ENCODE results near the gene UPK1A. TPM values are rescaled to one million over a fixed set of nuclear protein-coding genes. Genes with fewer than 3 reads are reported as not detected.

UPK1A gene
- total and polyA plus RNA-seq, 4 donors, result 0.03 TPM; not detected in 3

DNA sequence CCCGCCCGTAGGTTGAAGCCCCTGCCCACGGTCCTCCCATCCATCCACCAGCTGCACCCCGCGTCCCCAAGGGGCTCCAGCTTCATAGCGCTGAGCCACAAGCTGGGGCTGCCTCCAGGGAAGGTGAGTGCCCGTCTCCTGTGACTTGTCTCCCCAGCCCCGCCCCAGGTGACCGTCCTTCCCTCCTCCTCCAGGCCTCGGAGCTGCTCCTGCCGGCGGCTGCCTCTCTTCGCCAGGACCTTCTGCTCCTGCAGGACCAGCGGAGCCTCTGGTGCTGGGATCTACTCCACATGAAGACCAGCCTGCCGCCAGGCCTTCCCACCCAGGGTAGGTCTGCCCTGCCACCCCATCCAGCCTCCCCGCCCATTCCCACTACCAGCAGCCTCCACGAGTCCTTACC is 46.3 kb upstream of the UPK1A start:
- Histone ChIP-seq H3K36me3 (ENCODE audit: control insufficient read depth in 4 of 4, insufficient read depth in 4 of 4, low read length in 4 of 4) (peaks cover 0 to 19% (median 11%) of the 10 kb centered on the region in 4 donors), H3K27ac (ENCODE audit: low read depth in 1 of 2, low read length in 1 of 2) (no peak overlapping the region), H3K9me3 (ENCODE audit: control insufficient read depth in 4 of 4, insufficient read depth in 3 of 4, low read length in 3 of 4) (no peaks in the 10 kb centered on the region), H3K4me3 (no peak overlapping the region), H3K27me3 (ENCODE audit: control insufficient read depth in 3 of 3, insufficient read depth in 3 of 3, low read length in 2 of 3) (no peaks in the 10 kb centered on the region), H3K4me1 (ENCODE audit: control insufficient read depth in 5 of 5, insufficient read depth in 5 of 5, low read length in 5 of 5) (no peaks in the 10 kb centered on the region), H3K9ac (ENCODE audit: insufficient read depth in 1 of 2, low read length in 2 of 2) (no peak overlapping the region)
- DNase-seq (no peak), ATAC-seq (ENCODE audit: insufficient read depth, low FRiP score) (no peak)
- 94 to 95% methylated on average over 17 of the region's 17 CpGs for WGBS, 2 donors
- no peak for TF ChIP-seq CTCF (IDR thresholded peaks at IDR 0.05; ENCODE audit: control extremely low read depth, extremely low read depth)

GRCh38 chr19:35621708-35622107 is 44.6 kb upstream of the UPK1A start:
- DNase-seq, result no peak
- 96 to 97% methylated on average over 9 of the region's 9 CpGs for WGBS, 2 donors
- no peak for ATAC-seq (ENCODE audit: insufficient read depth, low FRiP score)
- H3K27me3 ChIP-seq (ENCODE audit: control insufficient read depth in 3 of 3, insufficient read depth in 3 of 3, low read length in 2 of 3), result no peaks in the 10 kb centered on the region
- H3K9me3 ChIP-seq (ENCODE audit: control insufficient read depth in 4 of 4, insufficient read depth in 3 of 4, low read length in 3 of 4), result no peaks in the 10 kb centered on the region
- H3K27ac ChIP-seq (ENCODE audit: low read depth in 1 of 2, low read length in 1 of 2), result no peak overlapping the region
- no peak for TF ChIP-seq CTCF (IDR thresholded peaks at IDR 0.05; ENCODE audit: control extremely low read depth, extremely low read depth)
- H3K9ac ChIP-seq (ENCODE audit: insufficient read depth in 1 of 2, low read length in 2 of 2), result no peak overlapping the region
- peaks cover 0 to 16% (median 5%) of the 10 kb centered on the region in 4 donors for H3K36me3 ChIP-seq (ENCODE audit: control insufficient read depth in 4 of 4, insufficient read depth in 4 of 4, low read length in 4 of 4)
- no peak overlapping the region for H3K4me3 ChIP-seq
- no peaks in the 10 kb centered on the region for H3K4me1 ChIP-seq (ENCODE audit: control insufficient read depth in 5 of 5, insufficient read depth in 5 of 5, low read length in 5 of 5)

DNA sequence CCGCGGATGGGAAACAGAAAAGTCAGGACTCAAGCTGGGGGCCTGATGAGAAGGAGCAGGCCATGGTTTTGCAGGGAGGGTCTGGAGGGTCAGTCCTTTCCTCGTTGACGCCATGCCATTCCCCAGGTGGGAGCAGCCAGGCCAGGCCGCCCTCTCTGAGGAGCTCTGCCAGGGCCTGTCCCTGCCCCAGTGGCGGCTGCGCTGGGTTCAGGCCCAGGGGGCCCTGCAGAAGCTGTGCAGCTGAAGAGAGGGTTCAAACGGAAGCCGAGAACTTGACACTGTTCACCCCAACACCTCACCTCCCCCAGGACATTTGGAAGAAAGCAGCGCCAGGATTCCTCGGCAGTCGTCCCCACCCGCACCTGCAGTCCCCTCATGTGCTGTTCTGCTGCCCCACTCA is 43.6 kb upstream of the UPK1A start:
- DNase-seq (no peak), ATAC-seq (ENCODE audit: insufficient read depth, low FRiP score) (no peak)
- peaks cover 0 to 15% (median 4%) of the 10 kb centered on the region in 4 donors for H3K36me3 ChIP-seq (ENCODE audit: control insufficient read depth in 4 of 4, insufficient read depth in 4 of 4, low read length in 4 of 4)
- no peak overlapping the region for H3K9ac ChIP-seq (ENCODE audit: insufficient read depth in 1 of 2, low read length in 2 of 2)
- H3K4me1 ChIP-seq (ENCODE audit: control insufficient read depth in 5 of 5, insufficient read depth in 5 of 5, low read length in 5 of 5), result no peaks in the 10 kb centered on the region
- H3K4me3 ChIP-seq, result no peak overlapping the region
- H3K9me3 ChIP-seq (ENCODE audit: control insufficient read depth in 4 of 4, insufficient read depth in 3 of 4, low read length in 3 of 4), result no peaks in the 10 kb centered on the region
- H3K27me3 ChIP-seq (ENCODE audit: control insufficient read depth in 3 of 3, insufficient read depth in 3 of 3, low read length in 2 of 3), result no peaks in the 10 kb centered on the region
- TF ChIP-seq CTCF (IDR thresholded peaks at IDR 0.05; ENCODE audit: control extremely low read depth, extremely low read depth), result no peak
- no peak overlapping the region for H3K27ac ChIP-seq (ENCODE audit: low read depth in 1 of 2, low read length in 1 of 2)
- WGBS, 2 donors, result 93 to 97% methylated on average over 13 of the region's 13 CpGs

- WGBS, 2 donors, result 92 to 94% methylated on average over 6 of the region's 6 CpGs
- H3K4me3 ChIP-seq, result no peak overlapping the region
- H3K4me1 ChIP-seq (ENCODE audit: control insufficient read depth in 5 of 5, insufficient read depth in 5 of 5, low read length in 5 of 5), result peaks cover 0 to 6% (median 1%) of the 10 kb centered on the region in 5 donors
- no peak overlapping the region for H3K9ac ChIP-seq (ENCODE audit: insufficient read depth in 1 of 2, low read length in 2 of 2)
- H3K27ac ChIP-seq (ENCODE audit: low read depth in 1 of 2, low read length in 1 of 2), result no peak overlapping the region
- peaks cover 0 to 15% (median 3%) of the 10 kb centered on the region in 4 donors for H3K36me3 ChIP-seq (ENCODE audit: control insufficient read depth in 4 of 4, insufficient read depth in 4 of 4, low read length in 4 of 4)
- ATAC-seq (ENCODE audit: insufficient read depth, low FRiP score), result no peak
- H3K27me3 ChIP-seq (ENCODE audit: control insufficient read depth in 3 of 3, insufficient read depth in 3 of 3, low read length in 2 of 3), result no peaks in the 10 kb centered on the region
- DNase-seq, result no peak
- TF ChIP-seq CTCF (IDR thresholded peaks at IDR 0.05; ENCODE audit: control extremely low read depth, extremely low read depth), result no peak
- H3K9me3 ChIP-seq (ENCODE audit: control insufficient read depth in 4 of 4, insufficient read depth in 3 of 4, low read length in 3 of 4), result no peaks in the 10 kb centered on the region
These were observed 42.8 kb upstream of the UPK1A start for GRCh38 chr19:35623327-35624010.

Data from lung (tissue), 12 donors.